B cell (primary cell): ENCODE results near the gene TNFRSF17. TPM values are rescaled to one million over a fixed set of nuclear protein-coding genes. Genes with fewer than 3 reads are reported as not detected.

ENCODE experiments used
- ATAC-seq: fragments of 200-7000 bp; cut with Tn5 transposase; one replicate; pipeline ENCODE4 v1.10.0; 2021; ENCODE audit warnings: low read depth, mild to moderate bottlenecking, moderate number of reproducible peaks, moderate library complexity
- CTCF ChIA-PET: fragments of 350-600 bp; sonication (Branson Sonifier 250); formaldehyde crosslinking; loops from one replicate; lab custom pipeline; 2021; ENCODE audit warnings: antibody characterized with exemption, inconsistent platforms; lab: Charles Lee
- POLR2A ChIA-PET: fragments of 350-600 bp; sonication (Branson Sonifier 250); formaldehyde crosslinking; loops from one replicate; lab custom pipeline; 2021; ENCODE audit warnings: antibody characterized with exemption; lab: Charles Lee
- DNase-seq: peaks from one replicate; pipeline ENCODE4 v3.0.0; 2013
- H2AFZ ChIP-seq: 2 replicates; pipeline ENCODE4 v1.6.1; 2012; ENCODE audit warnings: mild to moderate bottlenecking, low read depth, low read length; ENCODE audit not compliant: insufficient read depth, poor library complexity, severe bottlenecking
- H3K27ac ChIP-seq, 2 donors: 1 replicate in 1 of 2; 2 replicates in 1 of 2; pipeline ENCODE4 v1.5.1; 2012 to 2013; ENCODE audit warnings: low read length in 2 of 2, mild to moderate bottlenecking in 2 of 2, moderate library complexity in 1 of 2
- H3K27me3 ChIP-seq, 4 experiments: fragments of 200-600 bp in 1 of 4; sonication (generic) in 1 of 4; replicated peaks in 1 of 4; 1 replicate in 2 of 4; 2 replicates in 2 of 4; pipeline versions ENCODE4 v1.6.1 to v1.7.0; 2013 to 2016; ENCODE audit warnings: low read length in 3 of 4, mild to moderate bottlenecking in 2 of 4, mixed read lengths in 1 of 4, moderate library complexity in 1 of 4; ENCODE audit not compliant: insufficient read depth in 4 of 4, control insufficient read depth in 3 of 4; ENCODE audit errors: control extremely low read depth in 1 of 4
- H3K36me3 ChIP-seq, 2 experiments: replicated peaks in 1 of 2; 1 replicate in 1 of 2; 2 replicates in 1 of 2; pipeline versions ENCODE4 v1.6.1 to v1.7.1; 2013; ENCODE audit warnings: low read length in 1 of 2; ENCODE audit not compliant: insufficient read depth in 2 of 2, control insufficient read depth in 1 of 2; ENCODE audit errors: control extremely low read depth in 1 of 2, extremely low read depth in 1 of 2
- H3K4me1 ChIP-seq, 2 donors: fragments of 200-600 bp in 1 of 2; sonication (generic) in 1 of 2; 1 replicate in 1 of 2; 2 replicates in 1 of 2; pipeline versions ENCODE4 v1.5.1 to v1.6.1; 2013 to 2017; ENCODE audit warnings: low read length in 2 of 2; ENCODE audit not compliant: control insufficient read depth in 2 of 2, insufficient read depth in 2 of 2
- H3K4me2 ChIP-seq: replicated peaks from 2 replicates; pipeline ENCODE3; 2012; ENCODE audit warnings: mild to moderate bottlenecking, low read depth, low read length; ENCODE audit not compliant: poor library complexity, severe bottlenecking
- H3K4me3 ChIP-seq, 5 experiments: fragments of 200-600 bp in 1 of 5; sonication (generic) in 1 of 5; 1 replicate in 3 of 5; 2 replicates in 2 of 5; pipeline versions ENCODE4 v1.5.1 to v1.7.0; 2011 to 2016; ENCODE audit warnings: low read length in 4 of 5, mild to moderate bottlenecking in 4 of 5, low read depth in 2 of 5, control low read depth in 1 of 5, moderate library complexity in 1 of 5; ENCODE audit not compliant: insufficient read depth in 1 of 5; ENCODE audit errors: control extremely low read depth in 1 of 5, extremely low read depth in 1 of 5
- H3K79me2 ChIP-seq: fragments of 200-600 bp; sonication (generic); one replicate; pipeline ENCODE4 v1.6.0; 2016; ENCODE audit warnings: low read length; ENCODE audit not compliant: control insufficient read depth, insufficient read depth
- H3K9ac ChIP-seq: fragments of 200-600 bp; sonication (generic); 2 replicates; pipeline ENCODE4 v1.6.1; 2017; ENCODE audit warnings: mild to moderate bottlenecking, low read length, moderate library complexity
- H3K9me3 ChIP-seq, 3 donors: one replicate each; pipeline versions ENCODE4 v1.6.1 to v1.7.1; 2013; ENCODE audit warnings: low read length in 2 of 3; ENCODE audit not compliant: control insufficient read depth in 2 of 3, insufficient read depth in 1 of 3; ENCODE audit errors: control extremely low read depth in 1 of 3
- H4K20me1 ChIP-seq: 2 replicates; pipeline ENCODE4 v1.6.0; 2012; ENCODE audit warnings: mild to moderate bottlenecking, low read length; ENCODE audit not compliant: insufficient read depth, control insufficient read depth, poor library complexity, severe bottlenecking
- H3K27ac Mint-ChIP-seq: one replicate; pipeline ENCODE4 v1.8.0; 2021; ENCODE audit warnings: mixed read lengths
- H3K27me3 Mint-ChIP-seq: one replicate; pipeline ENCODE4 v1.8.0; 2021; ENCODE audit warnings: mixed read lengths
- H3K4me1 Mint-ChIP-seq: one replicate; pipeline ENCODE4 v1.8.0; 2021; ENCODE audit warnings: mixed read lengths
- H3K4me3 Mint-ChIP-seq: one replicate; pipeline ENCODE4 v1.8.0; 2021; ENCODE audit warnings: mixed read lengths
- H3K9me3 Mint-ChIP-seq: one replicate; pipeline ENCODE4 v1.8.0; 2022; ENCODE audit warnings: mixed read lengths; ENCODE audit not compliant: insufficient read depth
- EZH2 ChIP-seq: IDR thresholded peaks from 2 replicates; pipeline ENCODE4 v1.6.1; 2012; ENCODE audit warnings: borderline replicate concordance, low read depth, mild to moderate bottlenecking, moderate library complexity, low read length; ENCODE audit not compliant: insufficient read depth, poor library complexity, severe bottlenecking
- WGBS: methylation state at CpG from one replicate; pipeline ENCODE4 v1.1.5; 2013; ENCODE audit warnings: missing lambda C conversion rate; ENCODE audit not compliant: insufficient coverage; 5-methylcytosine and 5-hydroxymethylcytosine counted together
- intact Hi-C: fragments of 100-400 bp; cut with micrococcal nuclease; formaldehyde crosslinking; loops from one replicate; pipeline ENCODE4 v1.10.0; 2022
- polyA plus RNA-seq: library from polyadenylated mRNA; depleted of rRNA; stranded (reverse); fragments of >200 nt; gene quantifications from 2 replicates; pipeline ENCODE4 v1.2.3, GENCODE V29; 2012
- small RNA-seq: library from RNA; depleted of rRNA; stranded (forward); fragments of <200 nt; gene quantifications from one replicate; pipeline ENCODE3, GENCODE V24; 2012; ENCODE audit warnings: low replicate concordance, low read depth; ENCODE audit not compliant: insufficient read length
- total RNA-seq, 2 donors: library from RNA; stranded (reverse); fragments of 120-200 nt in 1 of 2; gene quantifications; 1 replicate in 1 of 2; 2 replicates in 1 of 2; pipeline versions ENCODE4 v1.2.3 to v1.2.4, GENCODE V29; 2013 to 2022
- TF ChIP-seq, protein P1 (sequence below): fragments of 200-600 bp; IDR thresholded peaks from one replicate; pipeline ENCODE4 v1.8.0; 2022; ENCODE audit warnings: antibody characterized with exemption, mild to moderate bottlenecking

TNFRSF17 gene
- total and polyA plus RNA-seq, 2 donors (not counting 1 experiment from before 2014, with no cell fraction given) = 4.6 to 16.4 TPM

DNA sequence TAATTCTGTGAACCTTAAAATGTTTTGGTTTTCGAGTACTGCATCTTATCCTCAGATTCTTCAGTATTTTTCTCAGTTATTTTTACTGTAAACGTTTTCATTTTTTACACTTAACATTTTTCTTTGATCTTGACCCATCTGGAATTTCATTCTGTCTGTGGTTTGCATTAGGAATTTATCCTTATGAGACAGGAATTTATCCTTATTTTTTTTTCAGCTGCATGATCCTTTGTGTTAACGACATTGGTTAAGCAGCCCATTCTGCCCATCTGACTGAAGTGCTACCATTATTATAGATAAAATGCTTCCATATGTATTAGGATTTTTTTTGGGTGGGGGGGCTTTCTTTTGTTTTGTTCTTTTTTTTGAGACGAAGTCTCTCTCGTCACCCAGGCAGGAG lies 52.5 kb downstream of the TNFRSF17 start:
- no peak for DNase-seq
- Histone ChIP-seq H3K27me3 (no peaks in the 10 kb centered on the region), H3K27ac (peak overlapping the region in 1 of 2 donors; percentile 57), H3K4me3 (no peak overlapping the region), H4K20me1 (no peaks in the 10 kb centered on the region), H3K4me1 (peaks cover 54 to 67% of the 10 kb centered on the region in 2 donors), H3K36me3 (peaks cover 0 to 3% of the 10 kb centered on the region in 2 experiments), H2AFZ (no peak overlapping the region), H3K79me2 (peaks cover 88% of the 10 kb centered on the region), H3K9me3 (no peaks in the 10 kb centered on the region), H3K9ac (no peak overlapping the region), H3K4me2 (no peak overlapping the region)
- ChIA-PET POLR2A (no interaction called here), CTCF (interaction anchor here (1.7 kb wide), 1 partner anchor 51 kb away, joined by 4 read pairs; no protein-coding TSS in a partner anchor)
- 94% methylated on average over 2 of the region's 5 CpGs for WGBS
- H3K27ac Mint-ChIP-seq = no peak overlapping the region
- ATAC-seq = no peak
- no peak for TF ChIP-seq EZH2
- TF ChIP-seq, protein P1, sequence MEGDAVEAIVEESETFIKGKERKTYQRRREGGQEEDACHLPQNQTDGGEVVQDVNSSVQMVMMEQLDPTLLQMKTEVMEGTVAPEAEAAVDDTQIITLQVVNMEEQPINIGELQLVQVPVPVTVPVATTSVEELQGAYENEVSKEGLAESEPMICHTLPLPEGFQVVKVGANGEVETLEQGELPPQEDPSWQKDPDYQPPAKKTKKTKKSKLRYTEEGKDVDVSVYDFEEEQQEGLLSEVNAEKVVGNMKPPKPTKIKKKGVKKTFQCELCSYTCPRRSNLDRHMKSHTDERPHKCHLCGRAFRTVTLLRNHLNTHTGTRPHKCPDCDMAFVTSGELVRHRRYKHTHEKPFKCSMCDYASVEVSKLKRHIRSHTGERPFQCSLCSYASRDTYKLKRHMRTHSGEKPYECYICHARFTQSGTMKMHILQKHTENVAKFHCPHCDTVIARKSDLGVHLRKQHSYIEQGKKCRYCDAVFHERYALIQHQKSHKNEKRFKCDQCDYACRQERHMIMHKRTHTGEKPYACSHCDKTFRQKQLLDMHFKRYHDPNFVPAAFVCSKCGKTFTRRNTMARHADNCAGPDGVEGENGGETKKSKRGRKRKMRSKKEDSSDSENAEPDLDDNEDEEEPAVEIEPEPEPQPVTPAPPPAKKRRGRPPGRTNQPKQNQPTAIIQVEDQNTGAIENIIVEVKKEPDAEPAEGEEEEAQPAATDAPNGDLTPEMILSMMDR = no peak
- intact Hi-C loops = no loop called here
- H3K4me1 Mint-ChIP-seq = peaks cover 55% of the 10 kb centered on the region
- H3K4me3 Mint-ChIP-seq = no peak overlapping the region
- no peaks in the 10 kb centered on the region for H3K9me3 Mint-ChIP-seq
- H3K27me3 Mint-ChIP-seq = no peaks in the 10 kb centered on the region

Small RNA genes lying within 50 kb of the gene (small RNA-seq; reads per million reads assigned to genes)
- gene AC007216.5 (not detected), gene UBL5P4 (not detected)

Other genes starting within 250 kb of the TNFRSF17 start
- 49.7 and 50.2 TPM in 2 replicates for gene TXNDC11, start 222.4 kb upstream of the TNFRSF17 start, total RNA-seq
- 76.9 and 110 TPM in 2 replicates for gene TXNDC11, start 222.4 kb upstream of the TNFRSF17 start, polyA plus RNA-seq
- 113 and 126 TPM in 2 replicates for gene ZC3H7A, start 168.0 kb upstream of the TNFRSF17 start, total RNA-seq
- 40.8 and 64.7 TPM in 2 replicates for gene ZC3H7A, start 168.0 kb upstream of the TNFRSF17 start, polyA plus RNA-seq
- 146 and 167 TPM in 2 replicates for gene RSL1D1, start 113.7 kb upstream of the TNFRSF17 start, total RNA-seq
- 21.1 and 42.2 TPM in 2 replicates for gene RSL1D1, start 113.7 kb upstream of the TNFRSF17 start, polyA plus RNA-seq
- gene GSPT1, start 49.3 kb upstream of the TNFRSF17 start, total RNA-seq = 72.6 and 77.0 TPM in 2 replicates
- 20.6 and 25.2 TPM in 2 replicates for gene GSPT1, start 49.3 kb upstream of the TNFRSF17 start, polyA plus RNA-seq
- gene NPIPB2, start 23.2 kb upstream of the TNFRSF17 start, total RNA-seq = 36.9 and 38.1 TPM in 2 replicates
- 5.4 and 12.8 TPM in 2 replicates for gene NPIPB2, start 23.2 kb upstream of the TNFRSF17 start, polyA plus RNA-seq
- 236 and 243 TPM in 2 replicates for gene SNX29, start 11.5 kb downstream of the TNFRSF17 start, total RNA-seq
- gene SNX29, start 11.5 kb downstream of the TNFRSF17 start, polyA plus RNA-seq = 29.9 and 38.4 TPM in 2 replicates